ENCODE data around the gene SNED1.

The SNED1 gene

DNA sequence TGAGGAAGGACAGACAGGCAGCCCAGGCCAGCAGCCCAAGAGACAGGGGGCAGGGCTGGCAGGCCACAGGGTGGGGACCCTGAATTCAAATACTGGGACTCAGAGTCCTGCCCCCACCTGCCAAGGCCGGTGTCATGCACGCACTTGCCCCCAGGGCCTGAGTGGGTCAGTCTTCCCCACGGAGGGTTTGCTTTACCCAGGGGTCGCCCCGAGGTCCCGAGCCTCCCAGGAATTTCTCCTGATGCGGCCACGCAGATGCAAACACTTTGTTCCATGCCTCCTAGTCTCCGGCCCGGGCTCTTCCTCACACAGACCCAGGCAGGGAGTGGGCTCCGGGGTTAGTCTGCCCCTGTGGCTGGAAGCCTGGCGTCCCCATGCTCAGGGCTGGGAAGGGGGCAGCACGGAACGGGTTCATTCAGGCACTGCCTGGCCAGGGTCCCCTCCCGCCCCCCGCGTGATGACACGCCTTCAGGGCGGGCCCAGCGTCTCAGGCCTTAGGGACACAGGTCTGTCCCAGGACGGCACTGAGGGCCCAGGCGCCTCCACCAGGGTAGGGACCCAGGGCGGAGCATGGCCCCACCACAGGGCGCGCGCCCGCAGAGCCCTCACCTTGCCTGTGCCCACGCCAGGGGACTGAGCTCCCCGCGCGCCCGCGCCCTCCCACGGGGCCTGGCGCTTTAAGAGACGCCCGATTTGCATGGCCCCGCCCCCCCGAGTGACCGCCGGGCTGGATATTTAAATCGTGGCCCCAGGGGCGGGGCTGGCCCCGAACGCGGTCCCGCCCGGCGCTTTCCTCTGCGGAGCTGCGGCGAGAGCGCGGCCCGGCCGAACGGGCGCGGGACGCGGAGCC is at the start of gene SNED1:
SNED1 (plus strand) TSS at position 763 of the 850 bp plus-strand sequence. CDS start 220 bp downstream, outside the sequence.
- peak; percentile 78 for DNase-seq (ENCODE audit: low spot score)

DNA sequence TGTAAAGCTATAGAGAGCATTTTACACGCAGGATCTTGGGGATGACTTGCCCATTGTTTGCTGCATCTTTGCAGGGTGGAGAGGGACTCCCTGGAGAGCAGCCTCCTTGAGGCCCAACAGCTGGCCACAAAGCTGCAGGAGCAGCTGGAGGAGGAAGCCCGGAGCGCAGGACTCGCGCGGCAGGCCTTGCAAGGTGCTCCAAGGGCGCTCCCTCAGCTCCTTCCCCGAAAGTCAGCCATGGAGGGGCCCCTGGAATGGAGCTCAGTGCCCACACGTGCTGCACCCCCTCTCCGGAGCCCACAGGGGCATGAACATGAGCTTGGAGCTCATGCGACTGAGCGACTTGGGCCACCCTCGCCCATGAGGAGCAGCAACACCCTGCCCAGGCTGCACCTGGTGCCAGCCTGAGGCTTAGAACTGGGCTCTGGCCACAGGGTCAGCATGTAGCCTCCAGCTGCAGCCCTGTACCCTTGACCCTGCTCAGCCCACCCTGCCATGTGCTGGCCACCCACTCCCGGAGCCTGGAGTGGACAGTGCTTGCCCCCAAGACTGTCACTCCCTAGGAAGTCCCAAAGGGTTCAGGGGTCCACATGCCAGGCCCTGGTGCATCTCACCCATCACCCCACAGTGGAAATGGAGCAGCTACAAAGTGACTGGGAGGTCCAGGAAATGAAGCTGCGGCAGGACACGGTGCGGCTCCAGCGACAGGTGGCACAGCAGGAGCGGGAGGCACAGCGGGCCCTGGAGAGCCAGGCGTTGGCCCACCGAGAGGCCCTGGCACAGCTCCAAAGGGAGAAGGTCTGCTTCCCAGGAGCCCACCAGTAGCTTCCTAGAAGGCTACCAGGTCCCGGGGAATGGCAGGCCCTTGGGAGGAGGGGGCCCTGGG is 49.3 kb upstream of the SNED1 start:
- no peak for DNase-seq (ENCODE audit: low spot score)

DNA sequence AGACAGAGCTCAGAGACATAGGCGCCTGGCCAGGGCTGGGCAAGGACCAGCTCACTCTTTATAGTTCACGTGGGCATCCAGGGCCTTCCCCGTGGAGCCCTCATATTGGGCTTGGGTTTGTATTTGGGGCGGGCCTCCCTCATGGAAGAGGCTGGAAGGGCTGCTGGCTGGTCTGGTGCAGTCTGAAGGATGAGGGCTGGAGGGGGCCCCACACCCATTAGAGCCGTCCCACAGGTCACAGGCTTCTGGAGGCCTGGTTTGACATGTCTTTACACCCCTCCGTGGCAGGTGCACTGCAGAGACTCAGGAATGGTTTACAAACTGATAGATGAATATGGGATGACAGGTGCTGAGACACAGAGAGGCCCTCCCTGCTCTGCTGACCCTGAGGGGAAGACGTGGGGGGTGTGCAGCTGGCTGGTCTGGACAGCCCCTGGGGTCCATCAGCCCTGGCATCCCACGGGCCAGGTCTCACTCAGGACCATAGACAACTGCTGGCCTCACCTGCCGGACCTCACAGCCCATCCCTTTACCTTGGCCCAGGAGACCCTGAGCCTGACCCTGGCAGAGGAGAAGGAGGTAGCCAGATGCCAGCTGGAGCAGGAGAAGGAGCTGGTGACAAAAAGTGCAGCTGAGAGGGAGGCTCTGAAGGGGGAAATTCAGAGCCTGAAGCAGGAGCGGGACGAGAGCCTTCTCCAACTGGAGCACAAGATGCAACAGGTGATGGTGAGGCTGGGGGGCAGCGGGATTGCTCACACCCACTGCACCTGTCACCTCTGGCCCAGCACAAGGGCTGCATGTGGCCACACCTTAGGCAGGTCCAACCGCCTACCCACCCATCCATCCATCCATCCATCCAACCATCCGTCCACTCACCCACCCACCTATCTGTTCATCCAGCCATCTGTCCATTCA is 48.4 kb upstream of the SNED1 start:
- no peak for DNase-seq (ENCODE audit: low spot score)

DNA sequence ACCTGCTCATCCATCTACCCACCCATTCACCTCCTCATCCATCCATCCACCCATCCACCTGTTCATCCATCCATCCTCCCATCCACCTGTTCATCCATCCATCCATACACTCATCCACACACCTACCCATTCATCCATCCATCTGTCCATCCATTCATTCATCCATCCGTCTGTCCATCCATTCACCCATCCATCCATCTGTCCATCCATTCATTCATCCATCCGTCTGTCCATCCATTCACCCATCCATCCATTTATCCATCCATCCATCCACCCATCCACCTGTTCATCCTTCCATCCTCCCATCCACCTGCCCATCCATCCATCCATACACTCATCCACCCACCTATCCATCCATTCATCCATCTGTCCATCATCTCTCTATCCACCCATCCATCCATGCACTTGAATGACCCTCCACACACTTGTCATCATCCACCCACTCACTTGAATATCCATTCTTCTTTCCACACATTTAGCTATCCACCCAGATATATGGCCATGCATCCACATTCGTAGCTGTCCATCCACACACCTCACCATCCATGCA is 47.3 kb upstream of the SNED1 start:
- DNase-seq (ENCODE audit: low spot score): no peak

DNA sequence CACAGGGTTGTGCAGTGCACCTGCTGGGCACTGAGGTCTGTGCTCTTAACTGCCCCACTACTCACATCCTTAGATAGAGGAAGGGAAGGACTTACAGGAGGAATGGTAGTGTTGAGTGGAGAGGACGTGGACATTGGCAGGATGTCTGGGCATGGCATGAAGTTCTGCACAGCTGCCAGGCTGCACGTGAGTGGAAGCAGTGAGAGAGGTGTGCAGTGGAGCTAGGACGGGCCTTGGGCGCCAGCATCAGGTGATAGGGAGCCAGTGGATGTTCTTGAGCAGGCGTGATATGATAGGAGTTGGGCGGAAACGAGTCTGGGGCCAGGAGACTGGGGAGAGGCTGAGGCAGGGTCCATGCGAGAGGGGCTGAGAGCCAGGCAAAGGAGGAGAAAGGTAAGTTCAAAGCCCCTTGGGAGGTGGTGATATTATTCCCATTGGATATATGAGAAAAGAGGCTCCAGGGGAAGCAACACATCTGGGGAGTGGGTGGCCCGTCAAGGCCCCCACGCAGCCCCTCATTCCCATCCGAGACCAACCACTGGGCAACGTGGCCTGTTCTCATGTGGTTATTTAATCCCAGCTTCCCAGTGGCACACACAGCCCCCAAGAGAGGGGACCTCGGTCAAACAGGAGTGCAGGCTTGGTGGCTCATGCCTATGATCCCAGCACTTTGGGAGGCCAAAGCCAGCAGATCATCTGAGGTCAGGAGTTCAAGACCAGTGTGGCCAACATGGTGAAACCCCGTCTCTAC is 45.7 kb upstream of the SNED1 start:
- no peak for DNase-seq (ENCODE audit: low spot score)

DNA sequence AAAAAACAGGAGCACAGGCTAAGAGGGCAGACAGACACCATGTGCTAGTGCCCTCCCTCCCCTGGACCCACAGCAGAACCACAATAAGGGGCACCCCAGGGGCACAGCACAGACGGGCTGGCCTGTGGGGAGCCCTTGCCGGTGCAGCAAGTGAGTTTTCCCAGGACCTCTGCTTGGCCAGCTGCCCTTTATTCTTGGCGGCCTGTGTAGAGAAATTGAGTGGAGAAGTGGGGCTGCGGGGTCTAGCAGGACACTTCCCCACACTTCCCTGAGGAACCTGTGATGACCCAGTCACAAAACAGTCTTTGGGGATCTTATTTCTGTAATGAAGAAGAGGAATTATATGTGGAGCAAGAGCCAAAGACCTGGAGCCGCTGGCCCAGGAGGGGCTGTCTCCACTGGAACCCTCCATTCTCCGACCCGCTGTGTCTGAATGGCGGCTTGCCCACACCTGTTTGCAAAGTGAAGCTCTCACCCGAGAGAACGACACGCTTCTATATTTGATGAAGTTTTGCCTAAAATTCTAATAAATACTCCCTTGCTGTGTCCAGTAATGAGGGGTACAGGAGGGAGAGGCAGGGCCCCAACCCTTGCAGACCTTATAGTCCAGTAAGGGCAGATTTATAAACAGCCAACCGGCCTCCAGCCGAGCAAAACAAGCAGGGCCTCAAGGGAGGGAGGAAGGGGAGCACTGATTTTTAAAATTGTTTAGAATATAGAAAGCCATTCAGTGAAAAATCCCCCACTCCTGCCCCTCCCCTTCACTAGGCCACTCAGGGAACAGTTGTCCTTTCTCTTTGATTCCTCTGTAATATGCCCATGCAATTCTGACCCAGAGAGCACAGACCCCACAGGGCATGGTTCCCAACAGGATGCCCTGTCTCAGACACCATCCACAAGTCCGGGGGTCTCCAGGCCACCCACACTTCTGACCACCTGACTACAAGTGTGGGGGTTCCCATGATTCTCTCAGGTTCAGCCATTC is 44.7 kb upstream of the SNED1 start:
- no peak for DNase-seq (ENCODE audit: low spot score)

DNA sequence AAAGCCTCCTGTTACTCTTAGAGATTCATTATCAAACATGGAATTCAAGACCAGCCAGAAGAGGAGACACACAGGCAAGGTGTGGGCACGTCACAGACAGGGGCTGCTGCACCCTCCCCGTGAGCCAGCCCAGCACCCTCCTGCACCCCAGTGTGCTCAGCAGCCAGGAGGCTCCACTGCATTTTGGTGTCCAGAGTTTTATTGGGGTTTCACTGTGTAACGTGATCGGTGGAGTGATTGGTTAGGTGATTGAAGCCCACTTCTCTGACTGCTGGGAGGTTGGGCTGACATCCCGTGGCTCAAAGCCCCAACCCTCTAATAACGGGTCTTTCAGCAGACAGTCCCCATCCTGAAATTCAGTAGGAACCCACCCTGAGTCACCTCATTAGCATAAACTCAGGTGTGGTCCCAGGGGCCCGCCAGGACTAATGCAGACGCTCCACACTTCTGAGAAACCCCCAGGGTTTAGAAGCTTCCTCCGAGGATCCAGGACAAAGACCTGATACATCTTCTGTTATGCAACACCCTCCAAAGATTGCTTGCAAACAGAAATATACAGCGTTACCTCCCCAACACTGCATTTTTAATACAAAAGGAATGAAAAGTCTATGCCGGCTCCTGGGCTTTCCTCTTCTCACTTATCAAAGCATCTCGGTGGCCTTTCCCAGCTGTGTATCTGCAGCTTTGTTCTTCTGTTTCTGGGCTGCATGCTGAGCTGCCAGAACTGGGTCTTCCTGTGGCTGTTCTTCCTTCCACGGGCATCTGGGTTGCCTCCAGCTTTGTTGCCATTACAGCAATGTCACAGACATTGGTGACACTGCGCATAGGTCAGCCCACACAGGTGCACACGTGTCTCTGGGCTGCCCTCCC is 43.7 kb upstream of the SNED1 start:
- no peak for DNase-seq (ENCODE audit: low spot score)

DNA sequence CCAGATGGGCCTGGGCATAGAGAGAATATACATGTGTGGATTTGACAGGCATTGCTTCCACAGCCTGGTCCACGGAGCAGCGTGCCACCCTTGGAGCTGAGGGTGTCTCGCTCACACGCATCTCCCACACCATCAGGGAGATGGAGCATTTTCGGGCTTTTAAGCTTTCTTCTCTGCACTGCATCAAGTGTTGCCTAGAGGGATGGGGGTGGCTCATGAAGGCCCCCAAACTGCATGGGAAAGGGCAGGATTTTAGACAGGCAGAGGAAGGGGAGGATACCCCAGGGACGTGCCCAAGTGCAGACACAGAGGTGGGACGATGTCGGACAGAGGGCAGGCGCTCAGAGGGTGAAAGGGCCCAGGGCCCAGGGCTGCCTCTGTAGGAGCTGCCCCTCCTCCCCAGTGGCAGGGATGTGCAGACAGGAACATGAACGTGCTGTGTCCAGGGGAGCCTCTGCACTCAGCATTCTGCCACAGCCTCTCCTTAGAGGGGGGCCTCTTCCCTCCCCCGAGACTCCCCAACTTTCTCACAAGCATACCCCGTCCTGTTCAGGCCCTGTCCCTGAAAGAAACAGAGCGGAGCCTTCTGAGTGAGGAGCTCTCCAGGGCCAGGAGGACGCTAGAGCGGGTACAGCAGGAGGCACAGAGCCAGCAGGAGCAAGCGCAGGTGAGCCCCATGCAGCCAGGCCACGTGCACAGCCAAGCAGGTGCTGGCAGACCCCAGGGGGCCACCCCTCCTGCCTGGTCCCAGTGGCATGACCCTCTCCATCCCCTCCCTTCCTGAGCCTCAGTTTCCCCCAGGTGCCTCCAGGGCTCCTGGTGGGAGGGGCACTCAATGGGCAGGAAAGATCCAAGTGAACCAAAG is 42.9 kb upstream of the SNED1 start:
- no peak for DNase-seq (ENCODE audit: low spot score)

DNA sequence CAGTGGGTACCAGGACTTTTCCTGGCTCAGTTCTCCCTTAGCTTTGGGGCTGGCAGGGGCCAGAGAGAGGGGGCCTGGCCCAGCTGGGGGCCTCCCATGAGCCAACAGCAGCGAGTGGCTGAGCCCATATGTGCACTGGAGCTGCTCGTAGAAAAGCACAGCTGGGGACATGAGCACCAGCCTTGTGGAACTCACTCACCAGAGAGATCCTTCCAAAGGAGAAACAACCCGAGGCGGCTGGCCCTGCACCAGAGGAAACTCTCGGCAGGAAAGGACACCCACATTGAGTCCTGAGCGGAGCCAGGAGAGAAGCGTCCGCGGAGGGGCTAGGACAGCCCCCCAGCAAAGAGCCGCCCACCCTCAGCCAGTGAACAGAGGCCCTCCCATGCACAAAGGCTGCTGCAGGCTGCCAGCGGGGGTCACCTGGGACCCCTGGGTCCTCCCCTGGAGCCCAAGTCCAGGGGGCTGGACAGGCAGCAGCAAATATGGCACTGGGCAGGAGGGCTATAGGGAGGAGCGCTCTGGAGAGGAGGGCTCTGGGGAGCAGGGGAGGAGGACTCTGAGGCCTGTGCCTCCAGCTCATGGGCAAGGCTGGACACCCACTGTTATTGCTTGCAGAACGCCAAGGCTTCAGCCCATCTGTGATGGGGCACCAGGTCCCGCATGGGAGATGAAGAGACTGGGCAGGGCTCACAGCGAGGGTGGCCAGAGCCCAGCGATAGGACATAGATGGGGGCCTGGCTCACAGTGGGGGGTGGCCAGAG is 42.1 kb upstream of the SNED1 start:
- no peak for DNase-seq (ENCODE audit: low spot score)

DNA sequence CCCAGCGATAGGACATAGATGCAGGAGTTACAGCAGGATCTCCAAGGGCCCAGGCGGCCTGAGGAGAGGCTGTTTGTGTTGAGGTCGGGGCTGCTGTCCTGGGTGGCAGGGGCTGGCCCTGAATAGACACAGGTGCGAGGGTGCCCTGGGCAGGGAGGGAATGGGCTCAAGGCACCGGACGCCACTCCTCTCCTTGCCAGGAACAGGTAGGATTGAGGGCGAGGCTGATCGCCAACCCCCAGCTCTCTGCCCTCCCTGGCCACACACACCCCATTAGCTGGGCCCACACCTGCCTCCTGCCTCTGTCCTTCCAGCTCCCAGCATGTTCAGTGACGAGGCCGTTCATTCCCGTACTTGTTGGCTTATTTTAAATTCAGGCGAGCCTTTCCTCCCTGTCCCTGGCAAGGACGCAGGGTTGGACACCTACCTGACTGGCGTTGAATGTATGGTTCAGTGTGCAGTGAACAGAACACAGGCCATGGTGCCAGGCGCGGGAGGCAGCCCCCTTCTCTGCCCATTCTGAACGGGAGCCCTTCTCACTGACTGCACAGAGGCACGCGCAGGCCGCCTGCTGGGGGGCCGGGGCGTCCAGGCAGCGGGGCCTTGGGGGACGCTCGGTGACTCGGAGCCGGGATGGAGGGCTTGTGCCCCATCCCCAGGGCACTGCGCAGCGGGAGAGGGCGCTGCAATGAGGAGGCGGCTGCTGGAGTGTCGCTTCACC is 41.3 kb upstream of the SNED1 start:
- no peak for DNase-seq (ENCODE audit: low spot score)

DNA sequence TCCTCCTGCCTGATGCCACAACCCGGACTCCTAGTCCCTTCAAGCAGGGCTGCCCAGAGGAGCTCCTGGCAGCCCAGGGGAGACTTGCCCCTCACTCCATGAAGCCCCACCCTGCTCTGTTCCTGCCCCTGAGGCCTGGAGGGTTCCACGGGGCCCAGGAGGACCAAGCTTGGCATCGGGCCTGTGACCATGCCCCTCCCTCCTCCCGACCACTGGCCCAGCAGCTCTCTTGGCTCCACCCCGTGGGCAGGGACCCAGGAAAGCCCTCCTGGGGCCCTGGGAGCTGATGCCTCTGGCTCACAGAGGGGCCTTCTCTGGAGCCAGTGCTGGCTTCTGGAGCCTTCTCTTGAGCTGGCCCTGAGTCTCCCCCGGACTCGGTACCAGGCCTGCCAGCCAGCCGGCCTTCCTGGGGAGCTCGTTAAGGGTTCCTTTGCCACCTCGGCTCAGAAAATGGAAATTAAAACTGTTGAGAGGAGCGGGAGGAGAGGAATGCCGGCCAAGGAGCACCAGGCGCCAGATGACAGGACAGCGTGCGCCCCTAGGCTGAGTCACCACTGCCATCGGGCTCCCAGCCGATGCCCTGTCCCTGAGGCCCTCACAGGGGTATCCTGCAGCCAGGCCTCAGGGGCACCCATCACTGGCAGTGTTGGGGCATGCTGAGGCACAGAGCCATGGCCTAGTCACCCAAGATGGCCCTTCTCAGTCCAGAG is 40.6 kb upstream of the SNED1 start:
- DNase-seq (ENCODE audit: low spot score): no peak

DNA sequence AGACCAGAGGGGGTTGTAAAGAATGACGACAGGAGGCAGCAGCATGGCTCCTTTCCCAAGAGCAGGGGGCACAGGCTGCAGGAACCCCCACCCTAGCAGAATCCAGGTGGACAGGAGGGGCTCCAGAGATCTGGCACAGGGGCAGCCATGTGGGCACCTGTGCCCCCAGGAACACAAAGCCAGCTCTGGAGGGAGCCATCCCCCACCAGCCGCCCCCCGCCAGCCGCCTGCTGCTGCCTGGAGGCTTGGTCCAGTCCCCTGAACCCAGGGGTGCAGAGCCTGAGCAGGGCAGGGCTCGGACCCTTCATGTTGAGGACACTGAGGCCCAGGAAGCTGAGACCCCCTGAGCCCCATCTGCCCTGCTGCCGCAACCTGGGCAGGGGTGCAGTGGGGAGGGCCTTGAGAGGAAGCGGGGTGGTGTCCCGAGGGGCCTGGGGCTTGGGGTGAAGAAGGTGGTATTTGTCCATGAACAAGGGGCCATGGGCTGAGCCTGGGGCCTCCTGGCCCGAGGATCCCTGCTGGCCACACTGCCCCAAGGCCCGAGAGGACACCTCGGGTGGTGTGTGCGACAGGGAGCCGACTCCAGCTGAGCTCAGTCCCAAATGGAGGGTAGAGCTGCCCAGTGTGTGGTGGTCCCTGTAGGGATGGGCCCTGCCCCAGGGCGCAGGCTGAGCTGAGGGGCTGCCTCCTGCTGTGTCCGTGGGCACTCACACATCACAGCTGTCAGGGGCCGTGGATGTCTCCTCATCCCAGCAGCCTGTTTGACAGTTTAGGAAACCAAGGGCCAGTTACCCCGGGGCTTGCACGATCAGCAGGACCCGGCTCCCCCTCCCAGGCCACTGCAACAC is 39.8 kb upstream of the SNED1 start:
- no peak for DNase-seq (ENCODE audit: low spot score)

DNA sequence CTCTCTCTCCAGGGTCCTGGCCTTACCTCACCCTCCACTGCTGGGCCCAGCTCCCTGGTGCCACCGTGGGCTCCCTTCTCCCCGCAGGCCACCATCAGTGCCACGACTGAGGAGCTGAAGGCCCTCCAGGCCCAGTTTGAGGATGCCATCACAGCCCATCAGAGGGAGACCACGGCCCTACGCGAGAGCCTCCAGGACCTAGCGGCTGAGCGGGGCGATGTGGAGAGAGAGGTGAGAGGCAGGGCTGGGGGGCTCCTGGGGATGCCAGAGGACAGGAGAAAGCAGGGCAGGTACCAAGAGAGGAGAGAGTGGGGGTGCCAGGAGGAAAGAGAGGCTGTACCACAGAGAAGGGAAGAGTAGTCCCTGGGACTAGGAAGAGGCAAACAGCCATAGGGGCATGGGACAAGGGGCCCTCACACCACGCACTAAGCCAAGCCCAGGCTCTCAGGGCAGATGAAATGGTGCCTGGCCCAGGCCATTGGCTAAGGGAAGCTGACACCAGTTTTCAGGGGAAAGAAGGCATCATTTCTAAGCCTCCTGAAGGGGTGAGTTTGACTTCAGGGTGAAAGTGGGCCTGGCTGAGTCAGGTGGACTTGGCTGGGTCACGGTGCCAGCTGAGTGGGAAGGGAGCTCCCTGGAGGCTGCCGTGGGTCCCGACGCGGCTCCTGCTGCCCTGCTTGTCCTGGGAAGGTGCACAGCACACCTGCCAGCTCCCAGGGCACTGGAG is 39.0 kb upstream of the SNED1 start:
- DNase-seq (ENCODE audit: low spot score): no peak

DNA sequence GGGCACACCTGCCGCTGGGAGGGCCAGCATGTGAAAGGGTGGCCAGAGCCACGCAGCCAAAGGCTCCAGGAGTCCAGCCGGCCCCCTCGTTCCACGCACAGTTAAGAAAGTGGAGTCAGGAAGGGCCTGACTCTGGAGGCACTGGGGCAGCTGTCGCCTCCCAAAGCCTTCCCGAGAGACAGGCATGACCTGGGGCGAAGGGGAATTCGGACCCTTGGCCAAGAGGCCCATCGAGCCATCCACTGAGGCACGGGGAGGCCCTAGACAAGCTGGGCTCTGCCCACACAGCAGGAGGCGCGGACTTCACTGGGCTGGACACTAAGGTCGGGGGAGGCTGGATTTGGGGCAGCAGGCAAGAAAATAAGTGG is 38.5 kb upstream of the SNED1 start:
- no peak for DNase-seq (ENCODE audit: low spot score)

All from hepatic stellate cell (primary cell).